ENCODE data around the gene ST6GALNAC3.

- TF ChIP-seq ZSCAN4 (tag by site-specific recombination; IDR thresholded peaks at IDR 0.05) (no peak), ZNF350 (tag by site-specific recombination; IDR thresholded peaks at IDR 0.05) (no peak), CTCF (tag by site-specific recombination; IDR thresholded peaks at IDR 0.05) (no peak), ZSCAN30 (tag by site-specific recombination; IDR thresholded peaks at IDR 0.05) (no peak), TCF7L2 (IDR thresholded peaks at IDR 0.05; ENCODE audit: borderline replicate concordance, low read depth, low read length) (no peak), ZBTB1 (tag by site-specific recombination; IDR thresholded peaks at IDR 0.05) (no peak), YY1 (tag by site-specific recombination; IDR thresholded peaks at IDR 0.05) (no peak), ZNF394 (tag by site-specific recombination; IDR thresholded peaks at IDR 0.05; ENCODE audit: borderline replicate concordance) (no peak), SETDB1 (IDR thresholded peaks at IDR 0.05; ENCODE audit: insufficient read length, low read length) (no peak)
Observed at GRCh38 chr1:76065270-76065669, 9.3 kb upstream of the ST6GALNAC3 start.

Measured in HEK293 (cell line).